Measurements from ENCODE around the gene PPFIA2.
"Not testable (repeated sequence)": the region's sequence is repeated elsewhere in the genome, so short reads cannot be mapped to it uniquely, and the experiment has no call there.

The PPFIA2 gene

GRCh38 chr12:81211306-81211705 is 547.8 kb downstream of the PPFIA2 start:
- DNase-seq (ENCODE audit: low read depth in 2 of 2) = no peak

GRCh38 chr12:81209772-81210225 is 549.4 kb downstream of the PPFIA2 start:
- not testable (repeated sequence) for DNase-seq (ENCODE audit: low read depth in 2 of 2)

- DNase-seq (ENCODE audit: low read depth in 2 of 2) = no peak
Measured at GRCh38 chr12:81209012-81209411, 550.1 kb downstream of the PPFIA2 start.

GRCh38 chr12:81208187-81208911 is 550.8 kb downstream of the PPFIA2 start:
- no peak for DNase-seq (ENCODE audit: low read depth in 2 of 2)
